OCI-LY7 (cell line): ENCODE measurements around the gene RNF145. TPM values are rescaled to one million over a fixed set of nuclear protein-coding genes. Genes with fewer than 3 reads are reported as not detected.

Source experiments
- BruUV-seq: library from RNA; stranded (reverse); fragments of 400-500 nt; replicated peaks from 2 replicates; lab custom pipeline; 2021; lab: Mats Ljungman, UMichigan
- CTCF ChIA-PET: fragments of 300-600 bp; sonication (Branson Sonifier 250); formaldehyde crosslinking; loops from one replicate; lab custom pipeline; 2022; ENCODE audit warnings: antibody characterized with exemption; ENCODE audit not compliant: unreplicated experiment; lab: Charles Lee
- POLR2A ChIA-PET: fragments of 300-600 bp; sonication (Branson Sonifier 250); formaldehyde crosslinking; loops from one replicate; lab custom pipeline; 2022; ENCODE audit warnings: antibody characterized with exemption; lab: Charles Lee
- DNase-seq: peaks from one replicate; pipeline ENCODE4 v3.0.0-alpha.2; 2015; ENCODE audit warnings: low spot score
- H2AFZ ChIP-seq: fragments of 200-600 bp; sonication (generic), shearing (Covaris generic); 2 replicates; pipeline ENCODE4 v1.6.1; 2014; ENCODE audit warnings: mild to moderate bottlenecking, antibody characterized with exemption, low read length, moderate library complexity
- H3K27ac ChIP-seq: fragments of 200-600 bp; sonication (generic); 2 replicates; pipeline ENCODE4 v1.5.1; 2014; ENCODE audit warnings: mixed run types, low read depth, mild to moderate bottlenecking, moderate library complexity, low read length, inconsistent platforms; ENCODE audit not compliant: poor library complexity, severe bottlenecking
- H3K36me3 ChIP-seq: fragments of 200-600 bp; sonication (generic); 2 replicates; pipeline ENCODE4 v1.6.1; 2014; ENCODE audit warnings: mild to moderate bottlenecking, antibody characterized with exemption, low read length, moderate library complexity, mixed read lengths; ENCODE audit not compliant: insufficient read depth
- H3K4me1 ChIP-seq: fragments of 200-600 bp; sonication (generic); 2 replicates; pipeline ENCODE4 v1.5.1; 2014; ENCODE audit warnings: mild to moderate bottlenecking, low read length; ENCODE audit not compliant: insufficient read depth, poor library complexity, severe bottlenecking
- H3K4me2 ChIP-seq: fragments of 200-600 bp; sonication (generic); 2 replicates; pipeline ENCODE4 v1.6.1; 2014; ENCODE audit warnings: mild to moderate bottlenecking, low read length
- H3K4me3 ChIP-seq: fragments of 200-600 bp; sonication (generic); 2 replicates; pipeline ENCODE4 v1.5.1; 2014; ENCODE audit warnings: mild to moderate bottlenecking, low read depth, low read length; ENCODE audit not compliant: poor library complexity, severe bottlenecking
- H3K79me2 ChIP-seq: fragments of 200-600 bp; sonication (generic); 2 replicates; pipeline ENCODE4 v1.6.1; 2016; ENCODE audit warnings: low read depth, mild to moderate bottlenecking, low read length, moderate library complexity, mixed read lengths; ENCODE audit not compliant: insufficient read depth
- H3K9me2 ChIP-seq: fragments of 200-600 bp; sonication (generic); 2 replicates; pipeline ENCODE4 v1.6.1; 2016; ENCODE audit warnings: mild to moderate bottlenecking, low read length, mixed read lengths; ENCODE audit not compliant: insufficient read depth
- H3K9me3 ChIP-seq: fragments of 200-600 bp; sonication (generic); 2 replicates; pipeline ENCODE4 v1.6.1; 2014; ENCODE audit warnings: mild to moderate bottlenecking, mixed run types, low read length, mixed read lengths
- H4K20me1 ChIP-seq: fragments of 200-600 bp; sonication (generic); 2 replicates; pipeline ENCODE4 v1.6.1; 2014; ENCODE audit warnings: mild to moderate bottlenecking, antibody characterized with exemption, low read length, moderate library complexity, mixed read lengths; ENCODE audit not compliant: insufficient read depth
- EZH2phosphoT487 ChIP-seq: fragments of 200-600 bp; sonication (generic); IDR thresholded peaks from 2 replicates; pipeline ENCODE4 v1.6.1; 2018; ENCODE audit warnings: low read depth, borderline replicate concordance, mild to moderate bottlenecking, mixed run types, antibody characterized with exemption, low read length, moderate library complexity, mixed read lengths
- intact Hi-C: fragments of 100-400 bp; cut with micrococcal nuclease; formaldehyde crosslinking; loops from one replicate; pipeline ENCODE4 v1.10.0; 2022; ENCODE audit not compliant: unreplicated experiment
- total RNA-seq, 2 experiments: library from RNA; depleted of rRNA in 1 of 2; stranded (reverse); fragments of >200 nt in 1 of 2; shearing (Covaris generic) in 1 of 2; gene quantifications; 2 replicates each; pipeline ENCODE4 v1.2.3, GENCODE V29; 2014 to 2022
- TF ChIP-seq, protein P1 (sequence below): fragments of 200-600 bp; sonication (generic); conservative IDR thresholded peaks from 2 replicates; pipeline ENCODE4 v1.5.1; 2014; ENCODE audit warnings: mild to moderate bottlenecking, antibody characterized with exemption, low read length, moderate library complexity, mixed read lengths

The RNF145 gene
- total RNA-seq, 2 experiments from 2014 or later: 18.6 to 34.9 TPM

DNA sequence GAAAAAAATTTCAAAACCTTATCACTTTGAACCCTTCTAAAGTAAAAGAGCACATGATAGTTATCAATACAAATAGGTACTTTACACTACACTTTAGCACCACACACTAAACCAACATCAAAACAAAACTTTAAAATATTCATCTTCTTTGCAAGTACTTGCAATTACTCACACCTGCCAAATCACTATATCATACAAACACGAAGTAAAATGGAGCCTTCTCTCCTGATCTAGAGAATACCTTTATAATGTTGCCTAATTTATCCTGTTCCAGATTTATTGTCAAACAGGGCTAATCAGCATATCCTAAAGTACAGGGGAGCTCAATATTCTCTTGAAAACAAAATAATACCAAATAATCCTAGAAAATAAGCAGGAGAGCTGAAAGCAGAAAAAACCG is 3.0 kb downstream of the RNF145 start:
- no TSS peak for BruUV-seq
- Histone ChIP-seq H3K4me2 (peak overlapping the region; percentile 93), H3K9me2 (no peaks in the 10 kb centered on the region), H4K20me1 (peaks cover 30% of the 10 kb centered on the region; the same call in 1 of the 2 replicates), H3K9me3 (no peaks in the 10 kb centered on the region), H3K4me1 (peaks cover 44% of the 10 kb centered on the region), H3K27ac (peak overlapping the region; percentile 92), H3K79me2 (peaks cover 72% of the 10 kb centered on the region), H3K36me3 (peaks cover 27% of the 10 kb centered on the region), H3K4me3 (peak overlapping the region; percentile 86), H2AFZ (no peak overlapping the region)
- DNase-seq: no peak
- POLR2A ChIA-PET: interaction anchor here (0.6 to 5.4 kb wide), 7 partner anchors 8 to 309 kb away, joined by 3 to 53 read pairs (median 3); no protein-coding TSS in a partner anchor
- intact Hi-C loops: loop anchor here (5.0 to 10.0 kb wide), 3 partner anchors 1261 to 1934 kb away; no protein-coding TSS in a partner anchor
- CTCF ChIA-PET: interaction anchor here (0.6 kb wide), 1 partner anchor 10 kb away, joined by 3 read pairs; no protein-coding TSS in a partner anchor
- TF ChIP-seq EZH2phosphoT487: no peak
- TF ChIP-seq, protein P1, sequence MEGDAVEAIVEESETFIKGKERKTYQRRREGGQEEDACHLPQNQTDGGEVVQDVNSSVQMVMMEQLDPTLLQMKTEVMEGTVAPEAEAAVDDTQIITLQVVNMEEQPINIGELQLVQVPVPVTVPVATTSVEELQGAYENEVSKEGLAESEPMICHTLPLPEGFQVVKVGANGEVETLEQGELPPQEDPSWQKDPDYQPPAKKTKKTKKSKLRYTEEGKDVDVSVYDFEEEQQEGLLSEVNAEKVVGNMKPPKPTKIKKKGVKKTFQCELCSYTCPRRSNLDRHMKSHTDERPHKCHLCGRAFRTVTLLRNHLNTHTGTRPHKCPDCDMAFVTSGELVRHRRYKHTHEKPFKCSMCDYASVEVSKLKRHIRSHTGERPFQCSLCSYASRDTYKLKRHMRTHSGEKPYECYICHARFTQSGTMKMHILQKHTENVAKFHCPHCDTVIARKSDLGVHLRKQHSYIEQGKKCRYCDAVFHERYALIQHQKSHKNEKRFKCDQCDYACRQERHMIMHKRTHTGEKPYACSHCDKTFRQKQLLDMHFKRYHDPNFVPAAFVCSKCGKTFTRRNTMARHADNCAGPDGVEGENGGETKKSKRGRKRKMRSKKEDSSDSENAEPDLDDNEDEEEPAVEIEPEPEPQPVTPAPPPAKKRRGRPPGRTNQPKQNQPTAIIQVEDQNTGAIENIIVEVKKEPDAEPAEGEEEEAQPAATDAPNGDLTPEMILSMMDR: no peak

DNA sequence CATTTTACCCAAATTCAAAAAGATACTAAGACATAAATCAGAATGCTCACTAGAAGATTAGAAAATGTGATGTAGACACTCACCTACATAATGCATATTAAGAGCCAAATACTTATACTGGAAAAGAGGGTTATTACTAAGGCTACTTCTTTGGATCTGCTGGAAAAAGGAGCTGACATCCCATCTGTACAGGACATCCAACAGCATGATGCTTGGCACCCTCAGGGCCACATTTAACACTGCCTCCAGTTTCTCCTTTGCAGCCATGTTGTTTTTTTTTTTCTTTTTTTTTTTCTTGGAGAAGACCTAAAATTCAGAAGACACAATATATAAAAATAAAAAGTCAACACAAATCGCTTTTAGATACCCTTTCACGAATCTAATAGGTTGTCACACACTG is 6.0 kb downstream of the RNF145 start:
- H3K9me3 ChIP-seq: no peaks in the 10 kb centered on the region
- POLR2A ChIA-PET: interaction anchor here (5.4 kb wide), 1 partner anchor 12 kb away, joined by 37 read pairs; no protein-coding TSS in a partner anchor
- H3K27ac ChIP-seq: no peak overlapping the region
- no peak overlapping the region for H3K4me2 ChIP-seq
- BruUV-seq: no TSS peak
- H2AFZ ChIP-seq: no peak overlapping the region
- H4K20me1 ChIP-seq: peaks cover 38% of the 10 kb centered on the region; the same call in 1 of the 2 replicates
- peaks cover 46% of the 10 kb centered on the region for H3K4me1 ChIP-seq
- H3K9me2 ChIP-seq: no peaks in the 10 kb centered on the region
- no peak overlapping the region for H3K4me3 ChIP-seq
- intact Hi-C loops: loop anchor here (10.0 kb wide), 1 partner anchor 1609 kb away; no protein-coding TSS in a partner anchor
- TF ChIP-seq EZH2phosphoT487: no peak
- TF ChIP-seq, protein P1: no peak
- CTCF ChIA-PET: no interaction called here
- H3K36me3 ChIP-seq: peaks cover 39% of the 10 kb centered on the region
- peaks cover 95% of the 10 kb centered on the region for H3K79me2 ChIP-seq
- no peak for DNase-seq

DNA sequence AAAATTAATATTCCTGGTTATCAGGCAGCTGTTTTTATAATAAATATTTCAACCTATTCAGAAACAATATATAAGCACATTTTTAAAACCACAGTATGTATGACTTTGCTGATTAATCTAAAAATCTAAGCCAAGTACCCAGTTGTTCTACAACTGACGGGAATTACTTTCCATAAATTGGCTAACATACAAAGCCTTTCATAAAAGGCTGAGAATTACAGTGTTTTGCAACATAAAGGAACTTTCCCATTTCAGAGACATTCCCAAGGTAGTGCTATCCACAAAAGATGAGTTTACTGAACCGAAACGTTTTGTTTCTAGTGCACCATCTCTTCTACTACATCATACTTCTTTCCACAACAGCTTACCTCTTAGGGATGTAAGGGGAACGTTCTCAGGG is 7.2 kb downstream of the RNF145 start:
- ChIA-PET POLR2A (interaction anchor here (5.4 kb wide), 1 partner anchor 10 kb away, joined by 37 read pairs; no protein-coding TSS in a partner anchor), CTCF (no interaction called here)
- H3K4me3 ChIP-seq: no peak overlapping the region
- TF ChIP-seq, protein P1: no peak
- TF ChIP-seq EZH2phosphoT487: no peak
- no peak overlapping the region for H2AFZ ChIP-seq
- no peaks in the 10 kb centered on the region for H3K9me3 ChIP-seq
- no peak overlapping the region for H3K27ac ChIP-seq
- no peak overlapping the region for H3K4me2 ChIP-seq
- DNase-seq: no peak
- peaks cover 97% of the 10 kb centered on the region for H3K79me2 ChIP-seq
- H3K36me3 ChIP-seq: peaks cover 47% of the 10 kb centered on the region
- H4K20me1 ChIP-seq: peaks cover 34% of the 10 kb centered on the region; the same call in 1 of the 2 replicates
- H3K4me1 ChIP-seq: peaks cover 54% of the 10 kb centered on the region
- intact Hi-C loops: loop anchor here (10.0 kb wide), 1 partner anchor 1607 kb away; no protein-coding TSS in a partner anchor
- no TSS peak for BruUV-seq
- H3K9me2 ChIP-seq: no peaks in the 10 kb centered on the region
